SK-N-SH (cell line): Measurements from ENCODE around the gene AGBL2. TPM values are rescaled to one million over a fixed set of nuclear protein-coding genes. Genes with fewer than 3 reads are reported as not detected.
"Not testable (repeated sequence)": the region's sequence is repeated elsewhere in the genome, so short reads cannot be mapped to it uniquely, and the experiment has no call there.

ENCODE experiments used
- CTCF ChIA-PET: fragments of 300-600, 350-600 bp; formaldehyde crosslinking; extraction: SDS; loops from one replicate; lab custom pipeline; 2021; lab: Yijun Ruan, JAX
- POLR2A ChIA-PET: fragments of 350-600 bp; sonication (Branson Sonifier 250); formaldehyde crosslinking; extraction: SDS; loops from one replicate; lab custom pipeline; 2020; ENCODE audit warnings: antibody characterized with exemption, inconsistent platforms; lab: Yijun Ruan, JAX
- DNase-seq: peaks from one replicate; pipeline ENCODE4 v3.0.0; 2012
- H2AFZ ChIP-seq: fragments of 200-600 bp; sonication (generic); 2 replicates; pipeline ENCODE4 v1.8.1; 2016; ENCODE audit warnings: antibody characterized with exemption, mild to moderate bottlenecking, low read depth
- H3F3A ChIP-seq: fragments of 200-600 bp; sonication (generic); replicated peaks from 2 replicates; pipeline ENCODE3; 2016; ENCODE audit warnings: antibody characterized with exemption, mild to moderate bottlenecking; ENCODE audit not compliant: insufficient read depth
- H3K27ac ChIP-seq, 2 experiments: fragments of 200-500 bp in 1 of 2; fragments of 200-600 bp in 1 of 2; sonication (Bioruptor generic) in 1 of 2; sonication (generic), shearing (Covaris generic) in 1 of 2; 2 replicates each; pipeline versions ENCODE4 v1.5.1 to v1.6.1; 2014 to 2016; ENCODE audit warnings: low read depth in 2 of 2, inconsistent platforms in 1 of 2, low read length in 1 of 2, mild to moderate bottlenecking in 1 of 2, mixed read lengths in 1 of 2
- H3K27me3 ChIP-seq: fragments of 200-600 bp; sonication (generic), shearing (Covaris generic); 2 replicates; pipeline ENCODE4 v1.6.1; 2016; ENCODE audit warnings: mixed run types; ENCODE audit not compliant: insufficient read depth
- H3K36me3 ChIP-seq, 2 experiments: fragments of 200-500 bp in 1 of 2; fragments of 200-600 bp in 1 of 2; sonication (Bioruptor generic) in 1 of 2; sonication (generic) in 1 of 2; replicated peaks in 1 of 2; 2 replicates each; pipeline versions ENCODE3 to v1.5.1; 2014 to 2016; ENCODE audit warnings: low read length in 1 of 2, mild to moderate bottlenecking in 1 of 2; ENCODE audit not compliant: insufficient read depth in 2 of 2, control insufficient read depth in 1 of 2
- H3K4me1 ChIP-seq, 2 experiments: fragments of 200-500 bp in 1 of 2; fragments of 200-600 bp in 1 of 2; sonication (Bioruptor generic) in 1 of 2; sonication (generic), shearing (Covaris generic) in 1 of 2; 2 replicates each; pipeline versions ENCODE4 v1.5.1 to v1.6.1; 2014 to 2016; ENCODE audit warnings: low read depth in 1 of 2, low read length in 1 of 2, mixed run types in 1 of 2; ENCODE audit not compliant: insufficient read depth in 2 of 2, control insufficient read depth in 1 of 2
- H3K4me2 ChIP-seq: fragments of 200-600 bp; sonication (generic), shearing (Covaris generic); 2 replicates; pipeline ENCODE4 v1.6.1; 2017; ENCODE audit warnings: mixed run types
- H3K4me3 ChIP-seq, 2 experiments: fragments of 200-500 bp in 1 of 2; fragments of 200-600 bp in 1 of 2; sonication (Bioruptor generic) in 1 of 2; sonication (generic), shearing (Covaris generic) in 1 of 2; 2 replicates each; pipeline versions ENCODE4 v1.5.1 to v1.8.1; 2014 to 2016; ENCODE audit warnings: low read depth in 2 of 2, inconsistent platforms in 1 of 2, low read length in 1 of 2, mild to moderate bottlenecking in 1 of 2, mixed read lengths in 1 of 2, moderate library complexity in 1 of 2
- H3K79me2 ChIP-seq: fragments of 200-600 bp; sonication (generic); 2 replicates; pipeline ENCODE4 v1.8.1; 2017; ENCODE audit warnings: mild to moderate bottlenecking; ENCODE audit not compliant: insufficient read depth
- H3K9ac ChIP-seq: fragments of 200-600 bp; sonication (generic); 2 replicates; pipeline ENCODE4 v1.6.1; 2017; ENCODE audit warnings: mixed run types
- H3K9me2 ChIP-seq: fragments of 200-600 bp; sonication (generic); 2 replicates; pipeline ENCODE4 v1.6.1; 2017; ENCODE audit warnings: mixed run types
- H3K9me3 ChIP-seq: fragments of 200-600 bp; sonication (generic); 2 replicates; pipeline ENCODE4 v1.6.1; 2017; ENCODE audit warnings: mixed run types, mild to moderate bottlenecking, moderate library complexity
- H4K20me1 ChIP-seq: fragments of 200-600 bp; sonication (generic); 2 replicates; pipeline ENCODE4 v1.6.1; 2017; ENCODE audit warnings: mild to moderate bottlenecking, mixed run types; ENCODE audit not compliant: insufficient read depth
- CTCF ChIP-seq: fragments of 200-600 bp; sonication (generic); IDR thresholded peaks from 2 replicates; pipeline ENCODE4 v1.6.1; 2017; ENCODE audit warnings: antibody characterized with exemption, mild to moderate bottlenecking, moderate library complexity
- FOXJ3 ChIP-seq: sonication (generic); formaldehyde crosslinking; IDR thresholded peaks from 2 replicates; pipeline ENCODE4 v1.5.1; 2020; ENCODE audit warnings: mild to moderate bottlenecking, missing genetic modification reagents
- MAX ChIP-seq: IDR thresholded peaks from 2 replicates; pipeline ENCODE4 v1.4.0; 2012; ENCODE audit warnings: low read depth
- MXI1 ChIP-seq: IDR thresholded peaks from 2 replicates; pipeline ENCODE4 v1.6.1; 2012; ENCODE audit warnings: mild to moderate bottlenecking, low read depth, low read length, improper control_type of control experiment
- NFIC ChIP-seq: IDR thresholded peaks from 2 replicates; pipeline ENCODE4 v1.4.0; 2012; ENCODE audit warnings: borderline replicate concordance
- POLR2AphosphoS5 ChIP-seq: IDR thresholded peaks from 2 replicates; pipeline ENCODE4 v1.6.1; 2012; ENCODE audit warnings: low read depth, low read length
- REST ChIP-seq: IDR thresholded peaks from 2 replicates; pipeline ENCODE4 v1.6.1; 2012; ENCODE audit warnings: mild to moderate bottlenecking, low read depth, low read length, moderate library complexity
- SIN3A ChIP-seq: IDR thresholded peaks from 2 replicates; pipeline ENCODE4 v1.6.1; 2012; ENCODE audit warnings: low read depth, mild to moderate bottlenecking, low read length, moderate library complexity, borderline replicate concordance
- TEAD4 ChIP-seq: IDR thresholded peaks from 2 replicates; pipeline ENCODE4 v1.4.0; 2012; ENCODE audit warnings: mild to moderate bottlenecking, borderline replicate concordance; ENCODE audit not compliant: insufficient read depth
- YY1 ChIP-seq: IDR thresholded peaks from 2 replicates; pipeline ENCODE4 v1.4.0; 2012; ENCODE audit warnings: low read depth, mild to moderate bottlenecking
- WGBS: methylation state at CpG from one replicate; pipeline ENCODE4 v1.1.6; 2017; ENCODE audit warnings: low lambda C conversion rate; 5-methylcytosine and 5-hydroxymethylcytosine counted together
- polyA plus RNA-seq, 3 experiments: library from polyadenylated mRNA; depleted of rRNA; stranded (reverse); fragments of >200 nt; gene quantifications; 2 replicates each; pipeline ENCODE4 v1.2.3, GENCODE V29; 2012

The AGBL2 gene
- polyA plus RNA-seq, 1 of the 3 experiments (the other 2 are of a cell fraction), result 5.5 TPM

GRCh38 chr11:47756208-47756607 lies 41.0 kb upstream of the AGBL2 start (continued):
- no peak for TF ChIP-seq CTCF

- POLR2A ChIA-PET, result no interaction called here
- WGBS, result 97% methylated on average over 5 of the region's 5 CpGs
- peaks cover 53 to 92% of the 10 kb centered on the region in 2 experiments for H3K36me3 ChIP-seq
These were observed 35.6 kb upstream of the AGBL2 start for GRCh38 chr11:47750725-47751124.

GRCh38 chr11:47742494-47742893 lies 27.3 kb upstream of the AGBL2 start:
- 87% methylated on average over 7 of the region's 7 CpGs for WGBS
- peaks cover 58% of the 10 kb centered on the region for H3K79me2 ChIP-seq
- POLR2A ChIA-PET, H4K20me1 ChIP-seq, H3K9me2 ChIP-seq, H3K9ac ChIP-seq, DNase-seq, H3K9me3 ChIP-seq, H3K27me3 ChIP-seq, H3K4me1 ChIP-seq, H3K4me3 ChIP-seq, H2AFZ ChIP-seq, H3K4me2 ChIP-seq, H3K27ac ChIP-seq: not testable (repeated sequence)
- H3F3A ChIP-seq, result peaks cover 19% of the 10 kb centered on the region
- CTCF ChIA-PET, result interaction anchor here (1.0 kb wide), 1 partner anchor 42 kb away, joined by 3 read pairs; no protein-coding TSS in a partner anchor
- peaks cover 42 to 90% of the 10 kb centered on the region in 2 experiments for H3K36me3 ChIP-seq

More at GRCh38 chr11:47750725-47751124, 35.6 kb upstream of the AGBL2 start:
- H3K27me3 ChIP-seq, result no peaks in the 10 kb centered on the region
- no peak overlapping the region for H3K9ac ChIP-seq
- H3F3A ChIP-seq, result peaks cover 13% of the 10 kb centered on the region
- no peak overlapping the region for H3K27ac ChIP-seq
- H3K4me2 ChIP-seq, result no peak overlapping the region
- no peak overlapping the region for H3K4me3 ChIP-seq
- H3K9me3 ChIP-seq, result no peaks in the 10 kb centered on the region
- TF ChIP-seq POLR2AphosphoS5, result no peak
- no peak for TF ChIP-seq SIN3A
- no peak for TF ChIP-seq MXI1
- no peak for TF ChIP-seq FOXJ3 (CRISPR knock-in tag)
- no peak for TF ChIP-seq TEAD4
- TF ChIP-seq REST, result no peak
- TF ChIP-seq YY1, result no peak
- TF ChIP-seq MAX, result no peak
- no peak for TF ChIP-seq NFIC
- no peak for DNase-seq
- H3K4me1 ChIP-seq, result no peaks in the 10 kb centered on the region
- H3K9me2 ChIP-seq, result no peaks in the 10 kb centered on the region
- no peak overlapping the region for H2AFZ ChIP-seq
- CTCF ChIA-PET, result no interaction called here
- no peaks in the 10 kb centered on the region; the same call in 1 of the 2 replicates for H4K20me1 ChIP-seq
- peaks cover 78% of the 10 kb centered on the region for H3K79me2 ChIP-seq

GRCh38 chr11:47737817-47738216 lies 22.6 kb upstream of the AGBL2 start:
- H3K27me3 ChIP-seq, CTCF ChIA-PET, H4K20me1 ChIP-seq, H3K4me2 ChIP-seq, H3K9me3 ChIP-seq, H2AFZ ChIP-seq, H3K9me2 ChIP-seq, H3K4me1 ChIP-seq, H3K27ac ChIP-seq, H3K9ac ChIP-seq, H3K4me3 ChIP-seq, DNase-seq, POLR2A ChIA-PET: not testable (repeated sequence)
- WGBS, result 75% methylated on average over 7 of the region's 7 CpGs
- Histone ChIP-seq H3F3A (peaks cover 22% of the 10 kb centered on the region), H3K79me2 (peaks cover 37% of the 10 kb centered on the region), H3K36me3 (peaks cover 36 to 85% of the 10 kb centered on the region in 2 experiments)
